Transverse colon (tissue), 4 donors: Measurements from ENCODE around the gene GGT1.
"Not testable (repeated sequence)": the region's sequence is repeated elsewhere in the genome, so short reads cannot be mapped to it uniquely, and the experiment has no call there.

Source experiments
- CTCF ChIP-seq, 5 experiments: fragments of 200-600 bp in 3 of 5; fragments of 450-650 bp in 2 of 5; sonication (generic) in 3 of 5; IDR thresholded peaks; 1 replicate in 2 of 5; 2 replicates in 3 of 5; pipeline ENCODE4 v1.5.1; 2016 to 2017; ENCODE audit warnings: antibody characterized with exemption in 5 of 5, inconsistent platforms in 3 of 5, mild to moderate bottlenecking in 2 of 5, moderate library complexity in 1 of 5
- EP300 ChIP-seq: sonication (generic); formaldehyde crosslinking; IDR thresholded peaks from one replicate; pipeline ENCODE4 v1.6.1; 2017; ENCODE audit warnings: antibody characterized with exemption, low read depth
- POLR2A ChIP-seq: fragments of 450-650 bp; IDR thresholded peaks from one replicate; pipeline ENCODE4 v1.6.1; 2016; ENCODE audit warnings: antibody characterized with exemption, mild to moderate bottlenecking, moderate library complexity
- POLR2AphosphoS5 ChIP-seq, 3 donors: sonication (generic); formaldehyde crosslinking; IDR thresholded peaks; one replicate each; pipeline ENCODE4 v1.6.1; 2016; ENCODE audit warnings: antibody characterized with exemption in 3 of 3

DNA sequence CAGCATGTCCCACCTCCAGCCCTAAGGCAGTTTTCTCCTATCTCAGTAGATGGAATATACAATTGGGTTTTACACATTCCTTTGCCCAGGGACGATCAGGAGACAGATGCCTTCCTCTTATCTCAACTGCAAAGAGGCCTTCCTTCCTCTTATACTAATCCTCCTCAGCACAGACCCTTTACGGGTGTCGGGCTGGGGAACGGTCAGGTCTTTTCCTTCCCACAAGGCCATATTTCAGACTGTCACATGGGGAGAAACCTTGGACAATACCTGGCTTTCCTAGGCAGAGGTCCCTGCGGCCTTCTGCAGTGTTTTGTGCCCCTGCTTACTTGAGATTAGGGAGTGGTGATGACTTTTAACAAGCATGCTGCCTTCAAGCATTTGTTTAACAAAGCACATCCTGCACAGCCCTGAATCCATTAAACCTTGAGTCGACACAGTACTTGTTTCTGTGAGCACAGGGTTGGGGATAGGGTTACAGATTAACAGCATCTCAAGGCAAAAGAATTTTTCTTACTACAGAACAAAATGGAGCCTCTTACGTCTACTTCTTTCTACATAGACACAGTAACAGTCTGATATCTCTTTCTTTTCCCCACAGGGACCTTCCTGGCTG is 27.9 kb downstream of the GGT1 start:
- not testable (repeated sequence) for TF ChIP-seq CTCF (IDR thresholded peaks at IDR 0.05); POLR2AphosphoS5 (IDR thresholded peaks at IDR 0.05); POLR2A; EP300
